ENCODE results near the gene SCUBE1.

SCUBE1 gene

GRCh38 chr22:43308060-43308830 lies 34.9 kb downstream of the SCUBE1 start:
- no peak for DNase-seq (ENCODE audit: low read depth, low spot score)
- no peak overlapping the region for H3K4me3 ChIP-seq (ENCODE audit: low read length)

GRCh38 chr22:43305806-43306205 lies 37.4 kb downstream of the SCUBE1 start:
- no peak overlapping the region for H3K4me3 ChIP-seq (ENCODE audit: low read length)
- DNase-seq (ENCODE audit: low read depth, low spot score), result no peak

- DNase-seq (ENCODE audit: low read depth, low spot score), result no peak
Measured at GRCh38 chr22:43304831-43305590, 38.2 kb downstream of the SCUBE1 start.

DNA sequence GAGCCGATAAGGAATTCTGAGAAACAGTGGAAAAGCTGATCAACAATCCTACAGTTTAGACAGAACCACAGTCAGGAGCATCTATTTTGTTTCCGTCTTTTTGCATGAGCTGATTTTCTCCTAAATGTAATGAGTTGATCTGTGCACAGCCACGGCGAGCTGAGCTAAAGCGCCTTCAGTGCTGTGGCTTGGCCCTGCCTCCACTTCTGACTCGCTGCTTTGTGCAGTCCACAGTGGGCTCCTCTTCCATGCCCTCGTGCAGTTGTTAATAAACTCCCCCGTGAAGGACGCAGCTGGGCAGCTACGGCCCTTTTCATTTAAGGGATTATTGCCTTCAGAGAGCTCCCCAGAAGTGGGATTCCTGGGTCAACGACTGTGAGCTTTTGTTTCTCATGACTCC lies 39.4 kb downstream of the SCUBE1 start:
- no peak overlapping the region for H3K4me3 ChIP-seq (ENCODE audit: low read length)
- DNase-seq (ENCODE audit: low read depth, low spot score), result no peak

More at GRCh38 chr22:43304831-43305590, 38.2 kb downstream of the SCUBE1 start:
- no peak overlapping the region for H3K4me3 ChIP-seq (ENCODE audit: low read length)

- no peak overlapping the region for H3K4me3 ChIP-seq (ENCODE audit: low read length)
- DNase-seq (ENCODE audit: low read depth, low spot score), result no peak
Measured at GRCh38 chr22:43303166-43303565, 40.0 kb downstream of the SCUBE1 start.

GRCh38 chr22:43302531-43303041 lies 40.6 kb downstream of the SCUBE1 start:
- H3K4me3 ChIP-seq (ENCODE audit: low read length), result no peak overlapping the region
- DNase-seq (ENCODE audit: low read depth, low spot score), result no peak

DNA sequence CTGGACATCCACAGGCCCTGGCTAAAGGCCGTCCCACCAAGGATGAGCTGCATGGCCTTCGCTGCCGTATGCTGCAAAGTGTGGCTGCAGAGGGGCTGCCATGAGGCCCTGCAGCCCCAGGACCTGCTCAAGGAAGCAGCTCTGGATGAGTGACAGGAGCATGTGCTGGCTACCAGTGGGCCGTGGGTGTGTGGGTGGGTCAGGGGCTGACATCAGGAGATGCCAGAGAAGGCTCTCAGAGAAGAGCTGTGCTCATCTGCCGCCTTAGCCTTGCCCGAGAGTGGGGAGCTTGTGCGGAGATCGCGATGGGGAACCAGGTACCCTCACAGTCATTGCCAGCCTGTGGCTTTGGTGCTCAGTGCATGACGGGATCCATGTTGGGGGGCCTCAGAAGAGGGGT lies 41.3 kb downstream of the SCUBE1 start:
- DNase-seq (ENCODE audit: low read depth, low spot score), result no peak
- no peak overlapping the region for H3K4me3 ChIP-seq (ENCODE audit: low read length)

- DNase-seq (ENCODE audit: low read depth, low spot score), result no peak
- H3K4me3 ChIP-seq (ENCODE audit: low read length), result no peak overlapping the region
Measured at GRCh38 chr22:43300891-43301676, 42.1 kb downstream of the SCUBE1 start.

DNA sequence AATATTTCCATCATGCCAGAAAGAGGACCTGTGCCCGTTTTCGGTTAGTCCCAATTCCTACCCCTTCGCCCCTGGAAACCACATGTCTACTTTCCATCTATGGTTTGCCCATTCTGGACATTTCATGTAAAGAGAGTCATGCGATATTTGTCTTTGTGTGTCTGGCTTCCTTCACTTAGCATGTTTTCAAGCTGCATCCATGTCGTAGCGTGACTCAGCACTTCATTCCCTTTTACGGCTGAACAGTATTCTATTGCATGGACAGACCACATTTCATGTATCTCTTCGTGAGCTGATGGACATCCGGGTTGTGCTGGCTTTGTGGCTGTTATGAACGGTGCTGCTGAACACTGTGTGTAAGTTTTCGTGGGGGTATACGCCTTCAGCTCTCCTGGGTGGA lies 43.4 kb downstream of the SCUBE1 start:
- no peak for DNase-seq (ENCODE audit: low read depth, low spot score)
- no peak overlapping the region for H3K4me3 ChIP-seq (ENCODE audit: low read length)

DNA sequence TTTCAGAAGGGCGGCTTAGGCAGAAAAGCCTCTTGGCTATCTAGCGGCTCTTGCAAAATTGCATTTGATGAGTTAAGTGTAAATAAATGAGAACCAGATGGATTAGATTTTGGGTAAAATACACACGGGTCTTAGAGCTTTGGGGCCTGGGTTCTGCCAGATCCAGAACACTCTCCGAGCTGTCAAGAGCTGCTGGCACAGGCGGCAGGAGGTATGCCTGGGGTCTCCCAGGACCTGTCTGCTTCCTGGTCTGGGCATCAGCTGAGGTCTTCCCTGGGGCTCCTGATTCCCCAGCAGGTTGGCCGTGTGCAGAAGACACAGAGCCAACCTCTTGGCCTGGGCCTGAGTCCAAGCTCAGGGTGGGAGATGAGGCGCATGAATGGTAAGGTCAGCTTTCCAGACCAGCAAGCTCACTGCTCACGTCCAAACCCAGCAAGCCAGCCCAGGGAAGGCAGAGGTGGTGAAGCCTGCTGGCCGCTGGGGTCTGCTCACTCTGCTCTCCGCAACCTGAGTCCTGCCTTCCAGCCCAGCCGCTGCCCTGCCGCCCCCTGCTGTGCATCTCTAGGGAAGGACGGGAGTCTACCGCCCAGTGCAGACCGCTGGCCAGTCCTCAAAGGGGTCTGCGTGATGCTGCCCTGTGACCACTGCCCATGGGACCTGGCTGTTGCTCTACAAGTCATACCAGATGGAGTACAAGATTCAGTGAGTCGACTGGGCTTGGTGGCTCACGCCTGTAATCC lies 44.9 kb downstream of the SCUBE1 start:
- DNase-seq (ENCODE audit: low read depth, low spot score), result no peak
- no peak overlapping the region for H3K4me3 ChIP-seq (ENCODE audit: low read length)

GRCh38 chr22:43297270-43298061 lies 45.7 kb downstream of the SCUBE1 start:
- H3K4me3 ChIP-seq (ENCODE audit: low read length), result no peak overlapping the region
- DNase-seq (ENCODE audit: low read depth, low spot score), result no peak

- no peak for DNase-seq (ENCODE audit: low read depth, low spot score)
- H3K4me3 ChIP-seq (ENCODE audit: low read length), result no peak overlapping the region
Measured at GRCh38 chr22:43296276-43296902, 46.8 kb downstream of the SCUBE1 start.

GRCh38 chr22:43295660-43296059 lies 47.5 kb downstream of the SCUBE1 start:
- H3K4me3 ChIP-seq (ENCODE audit: low read length), result no peak overlapping the region
- no peak for DNase-seq (ENCODE audit: low read depth, low spot score)

GRCh38 chr22:43295173-43295572 lies 48.0 kb downstream of the SCUBE1 start:
- H3K4me3 ChIP-seq (ENCODE audit: low read length), result no peak overlapping the region
- DNase-seq (ENCODE audit: low read depth, low spot score), result no peak

GRCh38 chr22:43293655-43294392 lies 49.3 kb downstream of the SCUBE1 start:
- no peak for DNase-seq (ENCODE audit: low read depth, low spot score)
- no peak overlapping the region for H3K4me3 ChIP-seq (ENCODE audit: low read length)

GRCh38 chr22:43293259-43293654 lies 49.9 kb downstream of the SCUBE1 start:
- no peak for DNase-seq (ENCODE audit: low read depth, low spot score)
- no peak overlapping the region for H3K4me3 ChIP-seq (ENCODE audit: low read length)

DNA sequence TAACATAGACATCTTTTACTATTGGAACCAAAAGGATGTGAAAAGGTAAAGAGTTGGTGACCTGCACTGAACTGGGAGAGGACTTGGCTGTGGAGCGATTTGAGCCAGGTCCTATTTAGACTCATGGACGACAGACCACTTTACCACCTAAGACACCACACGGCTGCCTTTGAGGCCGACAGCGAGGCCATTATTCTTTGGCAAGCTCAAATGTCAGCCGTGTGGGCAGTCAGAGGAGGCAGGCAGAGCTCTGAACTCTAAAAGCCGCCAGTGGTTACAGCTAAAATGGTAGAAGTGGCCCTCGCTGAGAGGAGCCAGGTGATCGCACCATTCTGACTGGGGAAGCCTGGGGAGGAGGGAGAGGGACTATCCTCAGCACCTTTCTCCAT lies 50.5 kb downstream of the SCUBE1 start:
- no peak overlapping the region for H3K4me3 ChIP-seq (ENCODE audit: low read length)
- no peak for DNase-seq (ENCODE audit: low read depth, low spot score)

Data from Jurkat, Clone E6-1 (cell line).